ENCODE data around the gene ATG4C.
"Not testable (repeated sequence)": the region's sequence is repeated elsewhere in the genome, so short reads cannot be mapped to it uniquely, and the experiment has no call there.

The ATG4C gene

GRCh38 chr1:62753031-62753965, 30.6 kb upstream of the ATG4C start:
- no peak for FAIRE-seq
- no peak for DNase-seq (ENCODE audit: insufficient read length, low spot score)
- no peak for TF ChIP-seq CTCF (IDR thresholded peaks at IDR 0.05; ENCODE audit: insufficient read depth, missing control alignments)

GRCh38 chr1:62754938-62755337, 29.0 kb upstream of the ATG4C start:
- FAIRE-seq; DNase-seq (ENCODE audit: insufficient read length, low spot score): not testable (repeated sequence)

GRCh38 chr1:62756255-62756884, 27.6 kb upstream of the ATG4C start:
- FAIRE-seq: not testable (repeated sequence)

GRCh38 chr1:62759232-62759875, 24.6 kb upstream of the ATG4C start:
- FAIRE-seq; DNase-seq (ENCODE audit: insufficient read length, low spot score): not testable (repeated sequence)

More at GRCh38 chr1:62756255-62756884, 27.6 kb upstream of the ATG4C start:
- not testable (repeated sequence) for DNase-seq (ENCODE audit: insufficient read length, low spot score)

- not testable (repeated sequence) for DNase-seq (ENCODE audit: insufficient read length, low spot score); FAIRE-seq
These were observed 23.7 kb upstream of the ATG4C start for GRCh38 chr1:62760021-62760782.

GRCh38 chr1:62761223-62761870, 22.6 kb upstream of the ATG4C start:
- DNase-seq (ENCODE audit: insufficient read length, low spot score); FAIRE-seq: not testable (repeated sequence)

- not testable (repeated sequence) for FAIRE-seq; DNase-seq (ENCODE audit: insufficient read length, low spot score)
These were observed 21.9 kb upstream of the ATG4C start for GRCh38 chr1:62762027-62762426.

GRCh38 chr1:62765981-62766380, 18.0 kb upstream of the ATG4C start:
- FAIRE-seq (no peak), DNase-seq (ENCODE audit: insufficient read length, low spot score) (no peak)
- TF ChIP-seq CTCF (IDR thresholded peaks at IDR 0.05; ENCODE audit: insufficient read depth, missing control alignments): no peak

GRCh38 chr1:62768551-62768950, 15.4 kb upstream of the ATG4C start:
- FAIRE-seq: not testable (repeated sequence)

GRCh38 chr1:62772607-62773295, 11.2 kb upstream of the ATG4C start:
- FAIRE-seq (no peak), DNase-seq (ENCODE audit: insufficient read length, low spot score) (no peak)
- TF ChIP-seq CTCF (IDR thresholded peaks at IDR 0.05; ENCODE audit: insufficient read depth, missing control alignments): no peak

More at GRCh38 chr1:62768551-62768950, 15.4 kb upstream of the ATG4C start:
- not testable (repeated sequence) for DNase-seq (ENCODE audit: insufficient read length, low spot score)

Measured in D721Med (cell line).